ENCODE data around the gene ATXN1.
"Not testable (repeated sequence)": the region's sequence is repeated elsewhere in the genome, so short reads cannot be mapped to it uniquely, and the experiment has no call there.

The ATXN1 gene

GRCh38 chr6:16262773-16263172, 498.5 kb downstream of the ATXN1 start:
- DNase-seq: not testable (repeated sequence)

- not testable (repeated sequence) for DNase-seq
These were observed 500.7 kb downstream of the ATXN1 start for GRCh38 chr6:16260602-16261001.

GRCh38 chr6:16259604-16260003, 501.7 kb downstream of the ATXN1 start:
- DNase-seq: not testable (repeated sequence)

GRCh38 chr6:16258709-16259075, 502.6 kb downstream of the ATXN1 start:
- DNase-seq: no peak

GRCh38 chr6:16257999-16258708, 503.1 kb downstream of the ATXN1 start:
- DNase-seq: no peak

GRCh38 chr6:16256781-16257180, 504.5 kb downstream of the ATXN1 start:
- DNase-seq: no peak

- DNase-seq: no peak
These were observed 506.7 kb downstream of the ATXN1 start for GRCh38 chr6:16254535-16254934.

- no peak for DNase-seq
These were observed 507.7 kb downstream of the ATXN1 start for GRCh38 chr6:16253399-16254144.

- DNase-seq: no peak
These were observed 508.5 kb downstream of the ATXN1 start for GRCh38 chr6:16252686-16253299.

GRCh38 chr6:16251706-16252105, 509.6 kb downstream of the ATXN1 start:
- no peak for DNase-seq

GRCh38 chr6:16249971-16250370, 511.3 kb downstream of the ATXN1 start:
- no peak for DNase-seq

Measured in GDM1 (cell line).